Measurements from ENCODE around the gene NAIF1. TPM values are rescaled to one million over a fixed set of nuclear protein-coding genes. Genes with fewer than 3 reads are reported as not detected.

The NAIF1 gene
- total and polyA plus RNA-seq, 2 experiments from 2014 or later, result 4.9 to 5.5 TPM

GRCh38 chr9:128088253-128088945 is 21.3 kb upstream of the NAIF1 start (continued):
- TF ChIP-seq ETS1 (IDR thresholded peaks at IDR 0.05) (no peak), CREB1 (CRISPR knock-in tag; IDR thresholded peaks at IDR 0.05; ENCODE audit: low read depth) (no peak), POLR2AphosphoS5 (IDR thresholded peaks at IDR 0.05; ENCODE audit: low read depth) (no peak), EZH2phosphoT487 (IDR thresholded peaks at IDR 0.05; ENCODE audit: unreplicated experiment) (no peak), CTCF (conservative IDR thresholded peaks at IDR 0.05; ENCODE audit: low read depth in 2 of 2) (no peak; a peak in 1 of 4 replicates), EZH2 (IDR thresholded peaks at IDR 0.05; ENCODE audit: low read depth, unreplicated experiment) (no peak), ZNF331 (CRISPR knock-in tag; IDR thresholded peaks at IDR 0.05; ENCODE audit: low read depth) (no peak), NANOG (IDR thresholded peaks at IDR 0.05; ENCODE audit: borderline replicate concordance) (no peak), STAT1 (IDR thresholded peaks at IDR 0.05; ENCODE audit: unreplicated experiment) (no peak)

GRCh38 chr9:128087262-128087661 is 20.1 kb upstream of the NAIF1 start:
- no peak for ATAC-seq
- no peaks in the 10 kb centered on the region for H3K27me3 ChIP-seq (ENCODE audit: insufficient read depth)
- peaks cover 5% of the 10 kb centered on the region; the same call in 1 of the 2 replicates for H3F3A ChIP-seq (replicated peaks; ENCODE audit: low read depth)
- Mint-ChIP-seq H3K27me3 (ENCODE audit: insufficient read depth, low read depth, poor library complexity) (peaks cover 7% of the 10 kb centered on the region), H3K4me1 (peaks cover 20% of the 10 kb centered on the region), H3K27ac (no peak overlapping the region), H3K9me3 (no peaks in the 10 kb centered on the region), H3K4me3 (no peak overlapping the region), H3K36me3 (ENCODE audit: low read depth) (peaks cover 7% of the 10 kb centered on the region)
- no peak overlapping the region for H3K4me2 ChIP-seq
- H3K4me1 ChIP-seq (ENCODE audit: insufficient read depth), result no peaks in the 10 kb centered on the region; the same call in 1 of the 2 replicates
- no peak overlapping the region for H3K4me3 ChIP-seq
- no peaks in the 10 kb centered on the region for H3K36me3 ChIP-seq (ENCODE audit: insufficient read depth)
- H3K9me2 ChIP-seq (ENCODE audit: insufficient read depth), result no peaks in the 10 kb centered on the region
- no peak for DNase-seq (ENCODE audit: low spot score)
- peaks cover 48% of the 10 kb centered on the region for H3K79me2 ChIP-seq (replicated peaks; ENCODE audit: insufficient read depth)
- no peak overlapping the region for H2AFZ ChIP-seq
- no peak overlapping the region for H3K27ac ChIP-seq (ENCODE audit: low read depth)
- peaks cover 6% of the 10 kb centered on the region for H4K20me1 ChIP-seq (replicated peaks; ENCODE audit: insufficient read depth)
- TF ChIP-seq ZNF114 (CRISPR knock-in tag; IDR thresholded peaks at IDR 0.05) (no peak), ZNF462 (CRISPR knock-in tag; IDR thresholded peaks at IDR 0.05) (no peak), POLR2AphosphoS5 (IDR thresholded peaks at IDR 0.05; ENCODE audit: low read depth) (no peak), EZH2 (IDR thresholded peaks at IDR 0.05; ENCODE audit: low read depth, unreplicated experiment) (no peak), REST (IDR thresholded peaks at IDR 0.05; ENCODE audit: unreplicated experiment) (no peak)

Data from GM23338 (cell line).